ENCODE results near the gene TNRC6B. TPM values are rescaled to one million over a fixed set of nuclear protein-coding genes. Genes with fewer than 3 reads are reported as not detected.

TNRC6B gene, protein sequence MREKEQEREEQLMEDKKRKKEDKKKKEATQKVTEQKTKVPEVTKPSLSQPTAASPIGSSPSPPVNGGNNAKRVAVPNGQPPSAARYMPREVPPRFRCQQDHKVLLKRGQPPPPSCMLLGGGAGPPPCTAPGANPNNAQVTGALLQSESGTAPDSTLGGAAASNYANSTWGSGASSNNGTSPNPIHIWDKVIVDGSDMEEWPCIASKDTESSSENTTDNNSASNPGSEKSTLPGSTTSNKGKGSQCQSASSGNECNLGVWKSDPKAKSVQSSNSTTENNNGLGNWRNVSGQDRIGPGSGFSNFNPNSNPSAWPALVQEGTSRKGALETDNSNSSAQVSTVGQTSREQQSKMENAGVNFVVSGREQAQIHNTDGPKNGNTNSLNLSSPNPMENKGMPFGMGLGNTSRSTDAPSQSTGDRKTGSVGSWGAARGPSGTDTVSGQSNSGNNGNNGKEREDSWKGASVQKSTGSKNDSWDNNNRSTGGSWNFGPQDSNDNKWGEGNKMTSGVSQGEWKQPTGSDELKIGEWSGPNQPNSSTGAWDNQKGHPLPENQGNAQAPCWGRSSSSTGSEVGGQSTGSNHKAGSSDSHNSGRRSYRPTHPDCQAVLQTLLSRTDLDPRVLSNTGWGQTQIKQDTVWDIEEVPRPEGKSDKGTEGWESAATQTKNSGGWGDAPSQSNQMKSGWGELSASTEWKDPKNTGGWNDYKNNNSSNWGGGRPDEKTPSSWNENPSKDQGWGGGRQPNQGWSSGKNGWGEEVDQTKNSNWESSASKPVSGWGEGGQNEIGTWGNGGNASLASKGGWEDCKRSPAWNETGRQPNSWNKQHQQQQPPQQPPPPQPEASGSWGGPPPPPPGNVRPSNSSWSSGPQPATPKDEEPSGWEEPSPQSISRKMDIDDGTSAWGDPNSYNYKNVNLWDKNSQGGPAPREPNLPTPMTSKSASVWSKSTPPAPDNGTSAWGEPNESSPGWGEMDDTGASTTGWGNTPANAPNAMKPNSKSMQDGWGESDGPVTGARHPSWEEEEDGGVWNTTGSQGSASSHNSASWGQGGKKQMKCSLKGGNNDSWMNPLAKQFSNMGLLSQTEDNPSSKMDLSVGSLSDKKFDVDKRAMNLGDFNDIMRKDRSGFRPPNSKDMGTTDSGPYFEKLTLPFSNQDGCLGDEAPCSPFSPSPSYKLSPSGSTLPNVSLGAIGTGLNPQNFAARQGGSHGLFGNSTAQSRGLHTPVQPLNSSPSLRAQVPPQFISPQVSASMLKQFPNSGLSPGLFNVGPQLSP (N-terminal part only)
- total RNA-seq: 18.1 and 21.5 TPM in 2 replicates

DNA sequence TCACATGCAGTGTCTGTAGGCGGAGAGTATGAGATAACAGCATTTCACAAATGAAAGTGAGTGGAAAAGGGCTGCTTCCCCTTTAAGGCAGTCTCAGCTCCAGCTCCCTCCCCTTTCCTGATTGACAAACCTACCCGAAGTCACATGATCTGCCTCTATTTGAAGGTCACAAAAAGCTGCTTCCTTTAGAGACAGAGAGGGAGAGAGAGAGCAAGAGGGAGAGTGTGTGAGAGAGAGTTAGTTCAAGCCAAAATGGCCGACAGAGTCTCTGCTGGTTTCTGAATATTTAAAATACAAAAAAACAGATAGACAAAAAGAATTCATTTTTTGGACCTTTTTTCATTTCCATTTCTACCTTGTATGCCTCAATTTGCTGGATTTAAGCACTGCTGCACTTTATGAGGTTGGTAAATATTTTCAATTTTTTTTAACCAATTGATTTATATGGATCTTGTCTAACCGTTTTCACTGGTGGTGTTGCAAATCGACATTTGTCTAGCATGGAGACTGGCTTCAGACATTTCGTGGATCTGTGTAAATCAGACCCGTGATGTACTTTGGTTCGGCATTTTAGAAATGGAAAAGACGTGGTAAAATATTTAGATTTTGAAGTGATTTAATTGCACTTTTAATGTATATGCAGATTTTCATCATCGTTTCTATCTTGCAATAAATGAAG lies at the start of gene TNRC6B:
TSS of gene TNRC6B (plus strand) at position 188 of the 679 bp plus-strand sequence. CDS start at position 399, 211 bp downstream.

DNA sequence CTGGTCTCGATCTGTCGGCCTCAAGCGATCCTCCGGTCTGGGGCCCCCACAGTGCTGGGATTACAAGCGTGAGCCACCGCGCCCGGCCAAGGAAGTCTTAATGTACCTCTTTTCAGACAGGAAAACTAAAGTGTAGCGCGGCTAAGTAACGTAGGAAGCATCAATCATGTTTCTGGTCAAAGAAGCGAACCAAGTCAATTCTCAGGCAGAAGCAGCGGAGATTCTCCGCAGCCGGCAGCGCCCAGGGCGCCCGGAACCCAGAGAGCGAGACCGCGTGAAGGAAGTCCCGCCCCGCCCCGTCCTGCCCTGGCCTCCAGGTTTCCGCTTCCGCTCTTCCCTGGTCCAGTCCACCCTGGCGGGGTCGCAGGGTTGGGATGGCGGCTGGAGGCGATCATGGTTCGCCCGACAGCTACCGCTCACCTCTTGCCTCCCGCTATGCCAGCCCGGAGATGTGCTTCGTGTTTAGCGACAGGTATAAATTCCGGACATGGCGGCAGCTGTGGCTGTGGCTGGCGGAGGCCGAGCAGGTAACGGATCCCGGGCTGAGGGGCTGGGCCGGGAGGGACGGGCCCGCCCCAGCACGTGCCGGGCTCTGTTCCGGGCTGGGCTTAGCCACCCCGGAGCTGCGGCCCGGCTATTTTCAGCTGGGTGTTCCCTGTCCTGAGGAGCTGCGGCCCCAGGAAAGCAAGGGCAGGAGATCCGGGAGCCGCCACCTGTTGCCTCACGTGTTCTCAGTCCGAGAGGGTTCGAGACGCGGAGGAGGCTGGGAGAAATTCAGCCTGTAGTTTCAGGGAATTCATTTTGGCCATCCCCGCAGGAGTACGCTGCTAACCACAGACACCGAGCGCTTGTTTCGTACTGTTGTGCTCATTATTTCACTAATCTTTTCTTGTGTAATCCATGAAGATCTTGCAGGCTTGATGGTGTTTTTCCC lies 168.7 kb downstream of the TNRC6B start, which contains the start of gene ADSL:
TSS of gene ADSL (plus strand) at position 316 of the 934 bp plus-strand sequence. CDS start at position 375, 59 bp downstream.

Other genes with a start within 250 kb of the TNRC6B start
- not detected in 2 replicates for gene TMA7B, start 217.5 kb upstream of the TNRC6B start, total RNA-seq
- gene FAM83F, start 183.0 kb upstream of the TNRC6B start, total RNA-seq: not detected in 2 replicates
- 100 and 140 TPM in 2 replicates for gene ADSL, start 168.6 kb downstream of the TNRC6B start, total RNA-seq
- gene SGSM3, start 192.7 kb downstream of the TNRC6B start, total RNA-seq: 46.3 and 68.9 TPM in 2 replicates

Measured in smooth muscle cell of the umbilical artery (primary cell).